HG02970 (cell line): ENCODE data around the gene P2RY4.
A peak's percentile ranks its signal among the peaks of the same experiment; 100 is the strongest.
"Not testable (repeated sequence)": the region's sequence is repeated elsewhere in the genome, so short reads cannot be mapped to it uniquely, and the experiment has no call there.

ENCODE experiments used
- ATAC-seq: cut with Tn5 transposase; IDR thresholded peaks from one replicate; pipeline ENCODE4 v1.9.1; 2021; ENCODE audit warnings: mild to moderate bottlenecking, moderate library complexity, moderate number of reproducible peaks; ENCODE audit not compliant: unreplicated experiment, low FRiP score

P2RY4 gene

GRCh38 chrX:70260104-70260503 is at the start of gene P2RY4:
TSS of gene P2RY4 (minus strand) at chrX:70260204. CDS start at chrX:70259624, 580 bp downstream.
- ATAC-seq = no peak

- no peak for ATAC-seq
Measured at GRCh38 chrX:70301716-70302115, 41.7 kb upstream of the P2RY4 start.

GRCh38 chrX:70293621-70294020 is 33.6 kb upstream of the P2RY4 start:
- ATAC-seq = no peak

GRCh38 chrX:70292788-70293187 is 32.8 kb upstream of the P2RY4 start:
- ATAC-seq = no peak

GRCh38 chrX:70289793-70290770 is 30.1 kb upstream of the P2RY4 start, which contains the start of the genes KIF4A and PDZD11:
TSS of gene KIF4A (plus strand) at chrX:70290104. CDS start at chrX:70290459, 355 bp downstream.
TSS of gene PDZD11 (minus strand) at chrX:70289927. CDS start at chrX:70289341, 586 bp downstream.
- ATAC-seq = peak; percentile 91

- no peak for ATAC-seq
Measured at GRCh38 chrX:70289168-70289792, 29.3 kb upstream of the P2RY4 start.

GRCh38 chrX:70281951-70282350 is 21.9 kb upstream of the P2RY4 start, which contains the start of gene RAB41:
TSS of gene RAB41 (plus strand) at chrX:70282172. CDS start at chrX:70282218, 46 bp downstream.
- no peak for ATAC-seq

GRCh38 chrX:70280573-70280972 is 20.6 kb upstream of the P2RY4 start:
- ATAC-seq = no peak

GRCh38 chrX:70279081-70279480 is 19.1 kb upstream of the P2RY4 start:
- no peak for ATAC-seq

GRCh38 chrX:70274029-70274428 is 14.0 kb upstream of the P2RY4 start:
- not testable (repeated sequence) for ATAC-seq

GRCh38 chrX:70268034-70268433 is 8.0 kb upstream of the P2RY4 start, which contains the start of gene ARR3:
TSS of gene ARR3 (plus strand) at chrX:70268334. CDS start at chrX:70269386, 1,052 bp downstream.
- ATAC-seq = no peak

- ATAC-seq = no peak
Measured at GRCh38 chrX:70264784-70265183, 4.8 kb upstream of the P2RY4 start.

- no peak for ATAC-seq
Measured at GRCh38 chrX:70262952-70263567, 3.1 kb upstream of the P2RY4 start.

GRCh38 chrX:70257423-70258288 is 2.3 kb downstream of the P2RY4 start:
- no peak for ATAC-seq

GRCh38 chrX:70255452-70255851 is 4.6 kb downstream of the P2RY4 start:
- ATAC-seq = no peak

- ATAC-seq = no peak
Measured at GRCh38 chrX:70254909-70255308, 5.1 kb downstream of the P2RY4 start.

GRCh38 chrX:70254063-70254400 is 6.0 kb downstream of the P2RY4 start:
- no peak for ATAC-seq

GRCh38 chrX:70253377-70254062 is 6.5 kb downstream of the P2RY4 start:
- no peak for ATAC-seq

GRCh38 chrX:70252491-70252890 is 7.5 kb downstream of the P2RY4 start:
- ATAC-seq = no peak
